ENCODE results near the gene MGAT5B. TPM values are rescaled to one million over a fixed set of nuclear protein-coding genes. Genes with fewer than 3 reads are reported as not detected.

Gene MGAT5B
- total RNA-seq, 1 donor from 2014 or later = 7.4 TPM

DNA sequence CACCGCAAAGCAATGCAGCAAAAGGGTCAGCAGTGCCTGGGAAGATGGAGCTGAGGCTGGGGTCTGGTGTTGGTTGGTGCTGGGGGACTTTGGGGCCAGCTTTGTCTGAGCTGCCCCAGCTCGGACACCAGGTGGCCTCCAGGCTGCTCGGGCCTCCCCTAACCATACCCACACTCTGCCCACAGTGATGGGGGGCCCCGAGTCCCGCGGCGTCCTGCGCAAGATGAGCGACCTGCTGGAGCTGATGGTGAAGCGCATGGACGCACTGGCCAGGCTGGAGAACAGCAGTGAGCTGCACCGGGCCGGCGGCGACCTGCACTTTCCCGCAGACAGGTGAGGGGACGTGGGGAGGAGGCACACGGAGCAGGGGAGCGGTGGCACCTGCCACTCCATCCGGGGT lies 13.8 kb downstream of the MGAT5B start:
- DNase-seq = no peak
- no peaks in the 10 kb centered on the region for H3K9me3 Mint-ChIP-seq
- ATAC-seq (ENCODE audit: low read depth) = no peak
- no peaks in the 10 kb centered on the region for H3K4me1 Mint-ChIP-seq
- intact Hi-C loops (cut with micrococcal nuclease) = no loop called here
- no peak overlapping the region for H3K4me3 Mint-ChIP-seq
- H3K27ac Mint-ChIP-seq = no peak overlapping the region
- TF ChIP-seq, protein P1, sequence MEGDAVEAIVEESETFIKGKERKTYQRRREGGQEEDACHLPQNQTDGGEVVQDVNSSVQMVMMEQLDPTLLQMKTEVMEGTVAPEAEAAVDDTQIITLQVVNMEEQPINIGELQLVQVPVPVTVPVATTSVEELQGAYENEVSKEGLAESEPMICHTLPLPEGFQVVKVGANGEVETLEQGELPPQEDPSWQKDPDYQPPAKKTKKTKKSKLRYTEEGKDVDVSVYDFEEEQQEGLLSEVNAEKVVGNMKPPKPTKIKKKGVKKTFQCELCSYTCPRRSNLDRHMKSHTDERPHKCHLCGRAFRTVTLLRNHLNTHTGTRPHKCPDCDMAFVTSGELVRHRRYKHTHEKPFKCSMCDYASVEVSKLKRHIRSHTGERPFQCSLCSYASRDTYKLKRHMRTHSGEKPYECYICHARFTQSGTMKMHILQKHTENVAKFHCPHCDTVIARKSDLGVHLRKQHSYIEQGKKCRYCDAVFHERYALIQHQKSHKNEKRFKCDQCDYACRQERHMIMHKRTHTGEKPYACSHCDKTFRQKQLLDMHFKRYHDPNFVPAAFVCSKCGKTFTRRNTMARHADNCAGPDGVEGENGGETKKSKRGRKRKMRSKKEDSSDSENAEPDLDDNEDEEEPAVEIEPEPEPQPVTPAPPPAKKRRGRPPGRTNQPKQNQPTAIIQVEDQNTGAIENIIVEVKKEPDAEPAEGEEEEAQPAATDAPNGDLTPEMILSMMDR (IDR thresholded peaks at IDR 0.05) = no peak
- H3K36me3 Mint-ChIP-seq (ENCODE audit: low read depth) = no peaks in the 10 kb centered on the region
- peaks cover 4% of the 10 kb centered on the region for H3K27me3 Mint-ChIP-seq
- ChIA-PET CTCF (no interaction called here), POLR2A (no interaction called here)

DNA sequence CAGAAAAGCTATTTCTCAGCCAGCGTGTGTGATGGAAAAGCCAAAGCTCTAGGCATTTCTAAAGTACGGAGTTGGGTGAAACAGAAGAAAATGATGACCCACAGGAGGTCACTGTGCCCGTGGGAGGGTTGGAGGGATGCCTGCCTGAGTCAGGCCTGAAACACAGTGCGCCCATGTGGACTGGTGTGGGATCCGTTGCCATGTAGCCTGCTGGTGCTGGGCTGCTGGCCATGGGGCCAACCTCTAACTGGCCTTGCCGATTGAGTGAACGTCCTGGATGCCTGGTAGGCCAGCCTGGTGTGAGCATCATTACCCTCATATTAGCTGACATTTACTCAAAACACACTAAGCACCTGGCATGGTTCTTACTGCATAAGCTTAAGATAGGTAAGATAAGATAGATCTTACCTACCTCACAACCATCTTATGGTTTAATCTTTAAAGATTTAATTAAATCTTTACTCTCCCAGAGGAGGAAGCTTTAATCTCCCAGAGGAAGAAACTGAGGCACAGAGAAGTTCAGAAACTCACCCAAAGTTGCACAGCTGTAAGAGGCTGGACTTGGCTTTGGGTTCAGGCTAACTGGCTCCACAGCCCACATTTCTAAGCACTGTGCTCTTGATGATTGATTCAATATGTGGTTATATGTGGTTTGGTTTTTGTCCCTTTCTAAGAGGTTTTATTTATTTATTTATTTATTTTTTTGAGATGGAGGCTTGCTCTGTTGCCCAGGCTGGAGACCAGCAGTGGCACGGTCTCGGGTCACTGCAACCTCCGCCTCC lies 15.7 kb downstream of the MGAT5B start:
- intact Hi-C loops (cut with micrococcal nuclease) = no loop called here
- Mint-ChIP-seq H3K27me3 (peaks cover 11% of the 10 kb centered on the region), H3K4me3 (no peak overlapping the region), H3K36me3 (ENCODE audit: low read depth) (no peaks in the 10 kb centered on the region), H3K9me3 (no peaks in the 10 kb centered on the region), H3K4me1 (no peaks in the 10 kb centered on the region), H3K27ac (no peak overlapping the region)
- ATAC-seq (ENCODE audit: low read depth) (no peak), DNase-seq (no peak)
- ChIA-PET POLR2A (interaction anchor here (0.5 kb wide), 1 partner anchor 227 kb away, joined by 10 read pairs; no protein-coding TSS in a partner anchor), CTCF (interaction anchor here (0.7 to 0.9 kb wide), 2 partner anchors 16 to 172 kb away, joined by 3 to 4 read pairs; partner anchors contain the start of gene MGAT5B)
- TF ChIP-seq, protein P1 (IDR thresholded peaks at IDR 0.05) = no peak

DNA sequence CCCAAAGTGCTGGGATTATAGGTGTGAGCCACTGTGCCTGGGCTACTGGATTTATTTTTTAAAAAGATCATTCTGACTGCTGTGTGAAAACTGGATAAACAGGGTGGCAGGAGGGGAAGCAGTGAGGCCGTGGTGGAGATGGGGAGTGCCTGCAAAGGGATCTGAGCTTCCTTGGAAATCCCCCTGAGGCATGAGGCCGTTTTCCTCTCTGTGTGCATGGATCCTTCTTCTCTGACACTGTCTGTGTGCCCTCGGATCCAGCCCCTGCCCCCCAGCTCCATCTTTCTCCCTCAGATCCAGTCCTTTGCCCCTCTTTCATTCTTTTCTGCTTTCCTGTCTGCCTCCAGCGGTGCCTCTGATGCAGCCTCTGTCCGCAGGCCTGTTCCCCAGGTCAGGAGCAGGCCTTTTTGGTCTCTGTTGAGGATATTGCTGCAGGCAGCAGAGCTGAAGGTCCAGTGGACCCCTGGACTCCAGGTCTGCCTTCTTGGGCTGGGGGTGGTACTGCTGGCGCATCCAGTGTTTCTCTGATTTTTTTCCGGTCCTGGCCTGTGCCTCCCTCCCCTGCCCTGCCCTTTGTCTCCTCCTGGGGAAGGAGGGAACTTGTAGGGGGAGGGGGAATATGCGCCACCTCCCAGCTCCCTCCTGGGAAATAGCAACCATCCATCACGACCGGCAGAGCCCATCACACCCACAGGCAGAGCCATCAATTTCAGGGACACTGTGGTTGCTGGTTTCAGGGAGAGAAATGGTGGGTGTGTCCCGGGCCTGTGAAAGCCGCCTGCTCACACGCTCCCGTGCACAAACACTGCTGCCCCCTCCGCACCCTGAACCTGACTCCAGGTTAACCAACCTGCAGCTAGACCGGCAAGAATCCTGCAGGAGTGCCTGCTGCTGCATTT lies 17.0 kb downstream of the MGAT5B start:
- Mint-ChIP-seq H3K4me3 (no peak overlapping the region), H3K27ac (no peak overlapping the region), H3K36me3 (ENCODE audit: low read depth) (no peaks in the 10 kb centered on the region), H3K4me1 (no peaks in the 10 kb centered on the region), H3K9me3 (no peaks in the 10 kb centered on the region), H3K27me3 (peaks cover 11% of the 10 kb centered on the region)
- ChIA-PET CTCF (no interaction called here), POLR2A (no interaction called here)
- ATAC-seq (ENCODE audit: low read depth) (no peak), DNase-seq (no peak)
- TF ChIP-seq, protein P1 (IDR thresholded peaks at IDR 0.05) = no peak
- intact Hi-C loops (cut with micrococcal nuclease) = no loop called here

DNA sequence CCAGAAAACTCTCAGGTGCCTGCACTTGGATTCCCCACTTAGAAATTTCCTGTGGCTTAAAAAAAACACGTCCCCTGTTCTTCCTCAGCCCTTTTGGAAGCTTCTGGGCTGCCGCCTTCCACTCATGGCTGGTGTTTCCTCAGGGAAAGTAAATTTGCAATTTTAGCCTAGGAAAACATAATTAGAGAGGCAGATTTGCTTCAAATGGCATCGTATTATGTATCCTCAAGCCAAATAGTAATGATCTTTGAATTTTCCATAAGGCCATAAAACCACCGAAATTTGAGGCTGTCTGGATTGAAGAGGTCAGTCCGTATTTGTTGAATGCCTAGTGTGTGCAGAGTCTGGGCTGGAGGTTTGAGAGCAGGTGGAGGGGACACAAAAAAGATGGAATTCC lies 17.7 kb downstream of the MGAT5B start:
- intact Hi-C loops (cut with micrococcal nuclease) = no loop called here
- CTCF ChIA-PET = no interaction called here
- no peak overlapping the region for H3K4me3 Mint-ChIP-seq

More for the DNA sequence above, 17.7 kb downstream of the MGAT5B start:
- no peak for ATAC-seq (ENCODE audit: low read depth)
- Mint-ChIP-seq H3K9me3 (no peaks in the 10 kb centered on the region), H3K36me3 (ENCODE audit: low read depth) (no peaks in the 10 kb centered on the region), H3K27ac (no peak overlapping the region), H3K4me1 (no peaks in the 10 kb centered on the region), H3K27me3 (peaks cover 10% of the 10 kb centered on the region)
- POLR2A ChIA-PET = no interaction called here
- no peak for DNase-seq
- TF ChIP-seq, protein P1 (IDR thresholded peaks at IDR 0.05) = no peak

All from activated B cell treated with CpG ODN at 0.5 μM for 24 hours (primary cell).